Measurements from ENCODE around the gene MYRIP.

DNA sequence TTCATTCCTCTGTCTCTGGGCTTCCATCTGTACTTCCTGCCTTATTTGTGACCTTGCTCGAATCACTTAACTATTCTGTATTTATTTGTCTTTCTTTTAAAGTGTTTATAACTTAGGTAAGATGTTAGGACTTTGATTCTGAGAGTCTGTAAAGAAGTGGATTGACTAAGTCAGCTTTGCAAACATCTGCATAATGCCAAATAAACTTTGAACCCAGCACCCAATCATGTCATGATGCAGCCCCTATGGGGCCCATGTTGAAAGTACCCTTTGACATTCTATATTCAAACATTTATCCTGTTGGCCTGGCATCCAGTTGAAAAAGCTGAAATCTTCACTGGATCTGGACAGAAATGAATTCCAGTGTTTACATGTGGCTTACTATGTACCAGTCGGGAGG lies 3.8 kb upstream of the MYRIP start:
- TF ChIP-seq, protein P1, sequence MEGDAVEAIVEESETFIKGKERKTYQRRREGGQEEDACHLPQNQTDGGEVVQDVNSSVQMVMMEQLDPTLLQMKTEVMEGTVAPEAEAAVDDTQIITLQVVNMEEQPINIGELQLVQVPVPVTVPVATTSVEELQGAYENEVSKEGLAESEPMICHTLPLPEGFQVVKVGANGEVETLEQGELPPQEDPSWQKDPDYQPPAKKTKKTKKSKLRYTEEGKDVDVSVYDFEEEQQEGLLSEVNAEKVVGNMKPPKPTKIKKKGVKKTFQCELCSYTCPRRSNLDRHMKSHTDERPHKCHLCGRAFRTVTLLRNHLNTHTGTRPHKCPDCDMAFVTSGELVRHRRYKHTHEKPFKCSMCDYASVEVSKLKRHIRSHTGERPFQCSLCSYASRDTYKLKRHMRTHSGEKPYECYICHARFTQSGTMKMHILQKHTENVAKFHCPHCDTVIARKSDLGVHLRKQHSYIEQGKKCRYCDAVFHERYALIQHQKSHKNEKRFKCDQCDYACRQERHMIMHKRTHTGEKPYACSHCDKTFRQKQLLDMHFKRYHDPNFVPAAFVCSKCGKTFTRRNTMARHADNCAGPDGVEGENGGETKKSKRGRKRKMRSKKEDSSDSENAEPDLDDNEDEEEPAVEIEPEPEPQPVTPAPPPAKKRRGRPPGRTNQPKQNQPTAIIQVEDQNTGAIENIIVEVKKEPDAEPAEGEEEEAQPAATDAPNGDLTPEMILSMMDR (conservative IDR thresholded peaks at IDR 0.05), result no peak
- TF ChIP-seq ZFX (IDR thresholded peaks at IDR 0.05), result no peak

All from C4-2B (cell line).